GM19438 (cell line): Measurements from ENCODE around the gene CDK6.
"Not testable (repeated sequence)": the region's sequence is repeated elsewhere in the genome, so short reads cannot be mapped to it uniquely, and the experiment has no call there.

ENCODE experiments used
- ATAC-seq: cut with Tn5 transposase; IDR thresholded peaks from one replicate; pipeline ENCODE4 v1.9.1; 2021; ENCODE audit warnings: low read depth; ENCODE audit not compliant: unreplicated experiment

The CDK6 gene

DNA sequence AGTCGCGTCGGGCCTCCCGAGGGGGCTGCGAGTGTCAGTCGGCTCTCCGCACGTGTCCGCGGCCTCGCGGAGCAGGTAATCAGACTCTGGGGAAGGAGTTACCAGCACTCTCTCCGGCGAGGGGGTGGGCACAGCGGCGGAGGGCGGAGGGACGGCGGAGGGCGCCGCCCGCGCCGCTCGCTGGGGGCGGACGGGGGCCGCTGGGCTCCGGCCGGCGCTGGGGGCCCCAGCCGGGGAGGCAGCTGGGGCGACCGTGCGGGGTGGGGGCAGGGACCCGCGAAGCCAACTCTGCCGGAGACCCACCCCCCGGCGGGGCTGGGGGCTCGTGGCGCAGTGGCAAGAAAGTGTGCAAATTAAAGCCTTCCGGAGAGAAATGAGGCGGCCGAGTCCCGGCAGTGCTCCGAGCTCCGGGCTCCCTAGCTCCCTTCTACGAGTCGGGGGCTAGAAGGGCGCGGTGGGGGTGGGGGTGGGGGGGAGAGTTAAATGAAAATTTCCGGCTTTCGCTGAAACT is at the start of gene CDK6:
Gene CDK6, minus strand, starts transcription at position 85 of the 511 bp plus-strand sequence. CDS start 3,250 bp downstream, outside the sequence.
- ATAC-seq: peak; percentile 18

- ATAC-seq: not testable (repeated sequence)
Measured at GRCh38 chr7:92886039-92886438, 49.7 kb upstream of the CDK6 start.

DNA sequence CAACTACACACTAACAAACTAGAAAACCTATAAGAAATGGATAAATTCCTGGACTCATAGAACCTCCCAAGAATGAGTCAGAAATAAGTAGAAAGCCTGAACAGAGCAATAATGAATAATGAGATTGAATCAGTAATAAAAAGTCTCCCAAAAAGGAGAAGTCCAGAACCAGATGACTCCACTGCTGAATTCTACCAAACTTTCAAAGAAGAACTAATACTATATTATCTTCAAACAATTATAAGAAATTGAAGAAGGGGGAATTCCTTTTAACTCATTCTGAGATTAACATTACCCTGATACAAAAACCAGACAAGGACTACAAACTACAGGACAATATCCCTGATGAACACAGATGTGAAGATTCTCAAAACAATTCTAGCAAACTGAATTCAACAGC is 47.8 kb upstream of the CDK6 start:
- no peak for ATAC-seq

DNA sequence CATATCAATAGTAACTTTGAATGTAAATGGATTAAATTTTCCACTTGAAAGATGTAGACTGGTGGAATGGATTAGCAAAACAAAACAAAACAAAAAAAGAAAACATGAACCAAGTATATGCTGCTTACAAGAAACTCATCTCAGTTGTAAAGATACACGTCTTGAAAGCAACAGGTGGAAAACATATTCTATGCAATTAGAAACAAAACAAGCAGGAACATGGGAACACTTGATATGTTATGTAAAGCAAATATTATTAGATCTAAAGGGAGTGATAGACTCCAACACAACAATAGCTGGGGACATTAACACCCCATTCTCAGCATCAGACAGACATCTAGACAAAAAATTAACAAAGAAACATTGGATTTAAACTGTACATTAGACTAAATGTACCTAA is 46.4 kb upstream of the CDK6 start:
- ATAC-seq: no peak

GRCh38 chr7:92881091-92881485 is 44.7 kb upstream of the CDK6 start:
- ATAC-seq: no peak

GRCh38 chr7:92880212-92881090 is 44.1 kb upstream of the CDK6 start:
- peak; percentile 53 for ATAC-seq

- no peak for ATAC-seq
Measured at GRCh38 chr7:92877367-92877766, 41.0 kb upstream of the CDK6 start.

GRCh38 chr7:92876836-92877235 is 40.5 kb upstream of the CDK6 start:
- ATAC-seq: no peak

DNA sequence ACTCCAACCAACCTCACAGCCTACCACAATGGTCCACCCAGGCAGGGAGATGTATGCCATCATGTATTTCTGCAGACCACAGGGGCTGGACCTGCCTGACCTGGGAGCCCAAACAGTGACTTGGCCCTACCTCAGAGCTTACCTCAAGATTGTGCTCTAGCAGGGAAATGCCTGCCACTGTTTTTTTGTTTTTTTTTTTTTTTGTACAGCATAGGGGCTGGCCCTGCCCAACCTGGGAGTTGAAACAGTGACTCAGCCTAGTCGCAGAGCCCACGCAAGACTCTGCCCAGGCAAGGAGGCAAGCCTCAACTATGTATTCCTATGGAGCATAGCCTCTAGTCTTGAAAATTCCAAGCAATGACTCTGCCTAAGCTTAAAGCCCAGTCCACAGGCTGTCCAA is 39.3 kb upstream of the CDK6 start:
- no peak for ATAC-seq

DNA sequence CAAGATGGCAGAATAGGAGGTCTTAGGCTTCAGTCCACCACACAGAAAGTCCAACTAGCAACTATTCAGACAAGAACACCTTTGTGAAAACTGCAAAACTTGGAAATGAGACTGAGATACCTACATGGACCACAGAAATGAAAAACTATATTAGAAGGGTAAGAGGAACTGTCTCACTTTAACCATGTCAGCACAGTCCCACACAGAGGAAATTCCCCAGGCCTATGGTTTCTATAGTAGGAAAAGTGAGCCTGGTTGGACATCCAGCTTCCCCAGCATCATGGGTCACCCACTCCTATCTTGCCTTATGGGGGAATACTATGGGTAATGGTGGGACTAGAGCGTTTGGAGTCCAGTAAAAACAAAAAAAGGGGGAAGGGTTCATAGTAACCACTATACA is 38.8 kb upstream of the CDK6 start:
- no peak for ATAC-seq

DNA sequence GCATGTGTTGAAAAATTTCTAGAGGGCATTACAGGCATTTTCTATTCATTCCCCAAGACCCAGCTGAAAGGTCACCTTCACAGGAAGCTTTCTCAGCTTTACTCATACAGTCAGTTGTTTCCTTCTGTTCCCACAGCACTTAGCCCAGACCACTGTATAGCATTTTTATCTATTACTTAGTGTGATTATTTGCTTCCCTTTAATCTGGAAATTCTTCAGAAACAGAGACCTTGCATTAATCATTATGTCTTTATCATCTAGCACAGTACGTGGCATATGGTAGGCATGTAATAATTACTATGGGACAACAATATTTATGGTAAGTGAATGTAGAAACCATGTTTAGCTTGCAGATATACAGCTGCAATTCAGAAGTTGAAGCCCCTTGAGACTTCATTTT is 38.2 kb upstream of the CDK6 start:
- no peak for ATAC-seq

- no peak for ATAC-seq
Measured at GRCh38 chr7:92873776-92874175, 37.4 kb upstream of the CDK6 start.

- no peak for ATAC-seq
Measured at GRCh38 chr7:92872701-92873100, 36.3 kb upstream of the CDK6 start.

DNA sequence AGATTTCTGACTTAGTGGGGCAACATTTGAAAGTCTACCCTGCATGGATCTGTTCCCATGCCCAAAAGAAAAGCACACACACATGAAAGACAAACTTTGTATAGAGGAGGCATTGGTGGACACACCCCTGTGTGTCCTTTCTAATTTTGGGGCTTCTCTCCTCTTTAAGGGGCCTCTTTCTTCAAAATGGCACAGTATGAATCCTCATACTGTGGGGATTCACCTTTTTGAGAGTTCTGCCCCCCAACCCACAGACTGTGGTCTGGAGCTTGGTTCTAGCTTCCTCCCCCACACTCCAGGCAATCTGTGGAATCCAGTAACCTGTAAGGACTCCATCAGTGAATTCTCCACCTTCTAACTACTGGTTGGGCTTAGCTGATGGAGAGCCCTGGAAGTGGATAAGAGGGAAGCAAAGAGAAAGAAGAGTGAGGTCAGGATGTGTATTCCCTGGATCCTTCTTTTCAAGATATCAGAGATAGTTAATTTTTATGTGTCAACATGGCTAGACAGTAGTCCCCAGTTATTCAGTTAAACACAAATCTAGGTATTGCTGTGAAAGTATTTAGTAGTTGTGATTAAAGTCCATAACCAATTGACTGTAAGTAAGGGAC is 32.4 kb upstream of the CDK6 start:
- no peak for ATAC-seq

- not testable (repeated sequence) for ATAC-seq
Measured at GRCh38 chr7:92864169-92864568, 27.8 kb upstream of the CDK6 start.

DNA sequence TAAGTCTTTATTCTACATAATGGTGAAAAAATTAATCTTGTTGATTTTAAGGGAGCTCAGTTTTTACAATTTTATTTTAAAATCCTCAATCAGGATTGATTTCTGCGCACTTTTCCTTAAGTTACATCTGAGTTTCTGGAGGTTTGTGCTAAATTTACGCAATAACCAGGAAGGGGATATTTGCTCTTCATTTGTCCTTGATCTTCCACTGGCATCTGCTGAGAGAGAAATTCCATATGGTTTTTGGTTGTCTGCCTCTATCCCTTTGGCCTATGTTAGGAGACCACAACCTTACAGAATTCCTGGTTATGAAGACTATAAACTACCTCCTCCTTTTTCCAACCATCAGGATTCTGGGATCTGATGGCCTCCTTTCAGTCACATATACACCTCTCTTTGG is 20.1 kb upstream of the CDK6 start:
- ATAC-seq: no peak

- ATAC-seq: no peak
Measured at GRCh38 chr7:92854501-92855238, 18.3 kb upstream of the CDK6 start.

DNA sequence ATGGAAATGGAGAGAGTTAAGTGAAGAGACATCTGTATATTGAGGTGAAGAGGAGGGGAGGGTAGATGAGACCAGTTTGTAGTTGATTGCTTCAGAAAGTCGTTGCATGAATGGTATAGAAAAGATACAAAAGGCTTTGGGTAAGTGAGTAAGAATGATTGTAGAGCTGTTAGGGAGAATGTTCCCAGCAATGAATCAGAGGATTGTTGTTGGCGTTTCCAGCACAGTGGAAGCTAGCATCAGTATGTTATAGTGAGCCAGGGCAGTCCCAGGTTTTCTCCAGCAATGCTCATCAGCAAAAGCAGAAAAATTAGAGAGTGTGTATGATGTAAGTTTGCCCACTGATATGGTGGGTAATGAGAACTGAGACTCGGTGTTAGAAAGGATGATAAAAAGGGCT is 15.4 kb upstream of the CDK6 start:
- no peak for ATAC-seq

DNA sequence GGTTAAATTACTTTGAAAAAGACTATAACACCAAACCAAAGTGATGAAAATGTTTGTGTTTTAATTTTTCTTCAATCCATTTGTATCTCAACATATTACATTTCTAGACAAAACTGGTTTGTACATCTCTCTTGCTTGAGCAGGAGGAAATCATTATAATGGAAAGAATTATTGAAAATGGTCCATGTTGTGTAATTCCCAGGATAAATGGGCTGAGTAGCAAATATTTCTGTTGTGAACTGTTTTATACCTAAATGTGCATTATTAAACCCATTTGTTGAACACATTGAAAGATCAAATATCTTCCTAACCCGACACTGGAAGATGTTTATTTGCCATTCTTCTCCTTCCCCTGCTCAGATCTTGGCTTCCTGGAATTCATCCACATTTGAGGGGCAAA is 14.1 kb upstream of the CDK6 start:
- ATAC-seq: no peak

DNA sequence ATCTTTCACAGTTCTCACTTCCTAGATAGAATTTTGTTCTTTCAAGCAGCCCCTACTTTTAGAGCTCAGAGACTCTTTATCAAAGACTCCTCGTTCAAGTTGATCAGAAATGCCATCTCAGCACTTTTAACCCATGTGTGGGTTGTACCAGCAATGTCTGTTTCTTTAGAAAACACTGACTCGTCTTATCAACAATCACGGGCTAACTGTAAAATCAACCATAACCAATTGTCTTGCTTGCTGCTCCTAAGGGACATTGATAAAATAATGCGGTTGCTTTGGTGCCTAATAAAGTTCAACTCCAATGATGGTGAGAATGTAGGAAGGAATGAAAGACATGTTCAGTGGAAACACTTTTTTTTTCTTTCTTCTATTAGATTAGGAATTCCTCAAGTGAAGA is 12.9 kb upstream of the CDK6 start:
- ATAC-seq: no peak

- no peak for ATAC-seq
Measured at GRCh38 chr7:92848851-92849250, 12.5 kb upstream of the CDK6 start.
